CD4-positive, alpha-beta T cell (primary cell): ENCODE results near the gene AHDC1. TPM values are rescaled to one million over a fixed set of nuclear protein-coding genes. Genes with fewer than 3 reads are reported as not detected.

Experiments
- ATAC-seq: fragments of 200-7000 bp; cut with Tn5 transposase; one replicate; pipeline ENCODE4 v1.10.0; 2022; ENCODE audit warnings: mild to moderate bottlenecking; ENCODE audit not compliant: poor library complexity
- CTCF ChIA-PET: fragments of 350-600 bp; sonication (Branson Sonifier 250); formaldehyde crosslinking; loops from one replicate; lab custom pipeline; 2021; ENCODE audit warnings: antibody characterized with exemption, inconsistent platforms; lab: Charles Lee
- POLR2A ChIA-PET: fragments of 350-600 bp; sonication (Branson Sonifier 250); formaldehyde crosslinking; loops from one replicate; lab custom pipeline; 2021; ENCODE audit warnings: antibody characterized with exemption, inconsistent platforms; lab: Charles Lee
- DNase-seq, 14 experiments: peaks; one replicate each; pipeline ENCODE4 v3.0.0-alpha.2; 2013 to 2020; ENCODE audit warnings: mixed read lengths in 2 of 14
- H3K27ac ChIP-seq, 2 donors: one replicate each; pipeline versions ENCODE4 v1.5.1 to v1.7.0; 2013; ENCODE audit warnings: low read length in 2 of 2, low read depth in 1 of 2, mild to moderate bottlenecking in 1 of 2
- H3K27me3 ChIP-seq, 2 experiments: 1 replicate in 1 of 2; 2 replicates in 1 of 2; pipeline versions ENCODE4 v1.6.1 to v1.7.0; 2013; ENCODE audit warnings: low read length in 2 of 2, control low read depth in 1 of 2, mild to moderate bottlenecking in 1 of 2, moderate library complexity in 1 of 2; ENCODE audit not compliant: insufficient read depth in 2 of 2, control insufficient read depth in 1 of 2
- H3K36me3 ChIP-seq: one replicate; pipeline ENCODE4 v1.6.1; 2013; ENCODE audit warnings: low read length, control low read depth; ENCODE audit not compliant: insufficient read depth
- H3K4me1 ChIP-seq: one replicate; pipeline ENCODE4 v1.6.1; 2013; ENCODE audit warnings: low read length, control low read depth; ENCODE audit not compliant: insufficient read depth
- H3K4me3 ChIP-seq: one replicate; pipeline ENCODE4 v1.5.1; 2013; ENCODE audit warnings: mild to moderate bottlenecking, low read length, moderate library complexity
- H3K9me3 ChIP-seq, 2 experiments: 1 replicate in 1 of 2; 2 replicates in 1 of 2; pipeline versions ENCODE4 v1.6.1 to v1.7.0; 2013; ENCODE audit warnings: low read length in 2 of 2, mild to moderate bottlenecking in 2 of 2, control low read depth in 1 of 2, moderate library complexity in 1 of 2; ENCODE audit not compliant: control insufficient read depth in 1 of 2, insufficient read depth in 1 of 2
- H3K27ac Mint-ChIP-seq: one replicate; pipeline ENCODE4 v1.8.0; 2020; ENCODE audit warnings: mixed read lengths
- H3K27me3 Mint-ChIP-seq: one replicate; pipeline ENCODE4 v1.8.0; 2021; ENCODE audit warnings: mixed read lengths
- H3K36me3 Mint-ChIP-seq: one replicate; pipeline ENCODE4 v1.8.0; 2021; ENCODE audit warnings: low read depth, mixed read lengths
- H3K4me1 Mint-ChIP-seq: one replicate; pipeline ENCODE4 v1.8.0; 2021; ENCODE audit warnings: low read depth, mixed read lengths
- H3K4me3 Mint-ChIP-seq: one replicate; pipeline ENCODE4 v1.8.0; 2020; ENCODE audit warnings: mild to moderate bottlenecking, mixed read lengths
- H3K9me3 Mint-ChIP-seq: one replicate; pipeline ENCODE4 v1.8.0; 2020; ENCODE audit warnings: mixed read lengths
- intact Hi-C, 2 experiments: fragments of 100-400 bp; cut with DNase I in 1 of 2; cut with micrococcal nuclease in 1 of 2; formaldehyde crosslinking; loops; one replicate each; pipeline versions ENCODE4 v1.15.1 to v1.9.0; 2023 to 2025; cut with DNase I, micrococcal nuclease
- total RNA-seq, 174 experiments: library from RNA in 2 of 174; stranded (reverse) in 2 of 174; gene quantifications; one replicate each; pipeline ENCODE4 v1.2.3 and lab custom pipeline; 2021 to 2026
- TF ChIP-seq, protein P1 (sequence below): fragments of 200-600 bp; IDR thresholded peaks from one replicate; pipeline ENCODE4 v1.8.0; 2022; ENCODE audit warnings: antibody characterized with exemption, mild to moderate bottlenecking

The AHDC1 gene
- total RNA-seq, 2 experiments from 2014 or later, result 20.8 to 22.9 TPM

DNA sequence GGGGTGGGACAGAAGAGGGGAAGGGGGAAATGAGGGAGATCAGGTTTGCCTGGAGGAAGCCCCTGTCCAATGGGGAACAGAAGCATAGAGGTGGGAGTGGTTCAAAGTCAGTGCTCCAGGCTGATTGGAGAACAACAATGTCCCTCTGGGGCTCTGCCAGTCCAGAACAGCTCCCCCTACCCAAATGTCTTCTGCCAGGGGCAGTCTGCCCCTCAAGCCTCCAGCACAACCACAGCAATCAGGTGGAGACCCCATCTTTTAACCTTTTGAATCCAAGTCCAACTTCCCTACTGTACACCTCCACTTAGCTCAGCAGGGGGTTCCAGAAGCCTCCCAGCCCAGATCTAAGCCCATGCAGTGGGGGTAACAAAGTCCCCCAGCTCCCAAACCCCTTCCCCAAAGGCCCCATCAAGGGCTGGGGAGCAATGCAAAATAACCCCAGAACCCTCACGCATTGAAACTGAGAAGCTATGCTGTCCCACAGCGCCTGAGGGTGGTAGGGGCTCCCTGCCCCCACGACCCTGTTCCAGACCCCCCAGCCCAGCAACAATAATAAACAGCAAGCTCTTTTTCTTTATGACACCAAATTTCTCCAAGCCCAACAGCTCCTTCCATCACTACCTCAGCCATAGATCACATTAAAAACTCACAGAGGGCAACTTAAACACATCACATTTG, 3.3 kb downstream of the AHDC1 start:
- H3K27me3 ChIP-seq, result no peaks in the 10 kb centered on the region
- H3K4me1 Mint-ChIP-seq, result peaks cover 43% of the 10 kb centered on the region
- no peak for ATAC-seq
- H3K4me3 ChIP-seq, result no peak overlapping the region
- DNase-seq, result no peak
- H3K9me3 ChIP-seq, result no peaks in the 10 kb centered on the region
- H3K4me3 Mint-ChIP-seq, result peak overlapping the region; percentile 12
- ChIA-PET CTCF (interaction anchor here (0.6 to 11.0 kb wide), 4 partner anchors 32 to 300 kb away, joined by 3 to 72 read pairs (median 10); no protein-coding TSS in a partner anchor), POLR2A (interaction anchor here (0.7 to 2.1 kb wide), 3 partner anchors 78 to 79 kb away, joined by 3 to 6 read pairs (median 3); no protein-coding TSS in a partner anchor)
- TF ChIP-seq, protein P1, sequence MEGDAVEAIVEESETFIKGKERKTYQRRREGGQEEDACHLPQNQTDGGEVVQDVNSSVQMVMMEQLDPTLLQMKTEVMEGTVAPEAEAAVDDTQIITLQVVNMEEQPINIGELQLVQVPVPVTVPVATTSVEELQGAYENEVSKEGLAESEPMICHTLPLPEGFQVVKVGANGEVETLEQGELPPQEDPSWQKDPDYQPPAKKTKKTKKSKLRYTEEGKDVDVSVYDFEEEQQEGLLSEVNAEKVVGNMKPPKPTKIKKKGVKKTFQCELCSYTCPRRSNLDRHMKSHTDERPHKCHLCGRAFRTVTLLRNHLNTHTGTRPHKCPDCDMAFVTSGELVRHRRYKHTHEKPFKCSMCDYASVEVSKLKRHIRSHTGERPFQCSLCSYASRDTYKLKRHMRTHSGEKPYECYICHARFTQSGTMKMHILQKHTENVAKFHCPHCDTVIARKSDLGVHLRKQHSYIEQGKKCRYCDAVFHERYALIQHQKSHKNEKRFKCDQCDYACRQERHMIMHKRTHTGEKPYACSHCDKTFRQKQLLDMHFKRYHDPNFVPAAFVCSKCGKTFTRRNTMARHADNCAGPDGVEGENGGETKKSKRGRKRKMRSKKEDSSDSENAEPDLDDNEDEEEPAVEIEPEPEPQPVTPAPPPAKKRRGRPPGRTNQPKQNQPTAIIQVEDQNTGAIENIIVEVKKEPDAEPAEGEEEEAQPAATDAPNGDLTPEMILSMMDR, result no peak
- H3K36me3 ChIP-seq, result no peaks in the 10 kb centered on the region
- H3K27me3 Mint-ChIP-seq, result no peaks in the 10 kb centered on the region
- H3K9me3 Mint-ChIP-seq, result no peaks in the 10 kb centered on the region
- H3K27ac Mint-ChIP-seq, result peak overlapping the region; percentile 28
- H3K27ac ChIP-seq, result no peak overlapping the region
- intact Hi-C loops, result no loop called here
- H3K4me1 ChIP-seq, result peaks cover 80% of the 10 kb centered on the region
- H3K36me3 Mint-ChIP-seq, result peaks cover 8% of the 10 kb centered on the region

DNA sequence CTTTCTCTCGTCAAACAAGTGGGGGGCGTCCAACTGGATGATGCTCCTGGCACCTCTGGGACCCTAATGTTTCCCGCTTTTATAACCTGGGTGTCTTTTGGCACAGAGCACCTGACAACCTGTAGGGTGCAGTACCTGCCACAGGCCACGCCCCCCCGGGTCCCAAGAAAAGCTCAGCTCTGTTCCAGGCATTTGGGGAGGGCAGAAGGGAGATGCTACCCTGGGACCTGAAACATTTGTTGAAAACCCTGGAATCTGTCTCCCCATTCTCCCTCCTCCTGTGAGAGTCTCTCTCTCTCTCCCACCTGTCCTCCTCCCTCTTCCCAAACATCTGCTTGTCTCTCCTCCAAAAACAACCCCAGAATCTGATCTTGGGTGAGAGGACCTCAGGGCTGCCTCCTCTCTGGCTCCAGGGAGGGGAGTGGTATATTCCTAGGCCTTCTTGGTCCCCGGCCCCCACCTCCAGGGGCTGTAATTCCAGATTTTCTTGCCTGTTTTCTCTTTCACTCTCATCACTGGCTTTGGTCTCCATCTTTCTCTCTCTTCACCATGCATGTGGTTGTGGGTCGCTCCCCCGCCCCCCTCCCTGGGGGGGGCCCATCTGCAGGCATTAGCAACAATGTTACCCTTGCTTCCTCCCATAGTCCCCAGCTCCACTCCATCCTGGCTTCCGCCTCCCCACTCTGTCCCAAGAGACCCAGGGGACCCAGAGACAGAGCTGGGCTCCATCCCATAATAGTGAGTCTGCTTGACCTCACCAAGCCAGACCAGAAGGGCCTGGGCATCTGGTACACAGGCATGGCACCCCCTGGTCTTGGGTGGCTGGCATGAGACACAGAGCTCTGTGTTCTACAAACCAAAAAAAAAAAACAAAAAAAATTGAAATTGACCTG, 4.1 kb downstream of the AHDC1 start:
- ChIA-PET POLR2A (interaction anchor here (0.7 kb wide), 1 partner anchor 77 kb away, joined by 3 read pairs; no protein-coding TSS in a partner anchor), CTCF (interaction anchor here (0.6 to 11.0 kb wide), 4 partner anchors 9 to 205 kb away, joined by 3 to 72 read pairs (median 10); no protein-coding TSS in a partner anchor)
- Histone ChIP-seq H3K27me3 (no peaks in the 10 kb centered on the region), H3K9me3 (no peaks in the 10 kb centered on the region), H3K4me3 (no peak overlapping the region), H3K36me3 (no peaks in the 10 kb centered on the region), H3K27ac (no peak overlapping the region), H3K4me1 (peaks cover 82% of the 10 kb centered on the region)
- Mint-ChIP-seq H3K4me1 (peaks cover 37% of the 10 kb centered on the region), H3K9me3 (no peaks in the 10 kb centered on the region), H3K27ac (peak overlapping the region; percentile 28), H3K36me3 (peaks cover 8% of the 10 kb centered on the region), H3K27me3 (no peaks in the 10 kb centered on the region), H3K4me3 (peak overlapping the region; percentile 12)
- TF ChIP-seq, protein P1, result no peak
- DNase-seq, result no peak
- intact Hi-C loops, result no loop called here
- ATAC-seq, result no peak

DNA sequence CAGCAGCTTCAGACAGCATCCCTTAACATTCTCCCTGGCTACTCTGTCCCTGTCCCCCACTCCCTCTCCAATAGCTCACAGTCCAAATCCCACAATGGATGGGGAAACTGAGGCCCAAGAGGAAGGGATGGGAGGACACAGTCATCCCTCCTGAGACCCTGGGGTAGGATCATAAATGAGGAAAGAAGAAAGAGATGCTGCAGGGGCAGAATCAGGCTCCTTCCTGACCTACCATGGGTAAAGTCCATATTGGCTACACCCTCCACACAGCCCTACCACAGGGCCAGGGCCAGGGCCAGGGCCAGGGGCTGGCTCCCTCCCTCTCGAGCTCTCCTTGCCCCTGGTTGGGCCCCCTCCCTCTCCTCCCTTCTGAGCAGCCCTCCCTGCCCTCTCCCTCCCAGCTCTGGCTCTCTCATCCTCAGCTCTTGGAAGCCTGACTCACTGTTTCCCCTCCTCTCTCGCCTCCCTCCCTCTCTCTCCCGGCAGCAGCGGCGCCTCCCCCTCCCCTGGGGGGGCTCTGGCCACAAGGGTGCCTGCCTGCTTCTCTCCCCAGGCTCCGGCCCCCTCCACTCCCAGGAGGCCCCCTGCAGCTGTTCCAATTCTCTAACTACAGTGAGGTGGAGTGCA, 4.9 kb downstream of the AHDC1 start:
- H3K4me1 ChIP-seq, result peaks cover 80% of the 10 kb centered on the region
- H3K4me1 Mint-ChIP-seq, result peaks cover 31% of the 10 kb centered on the region
- no peak overlapping the region for H3K4me3 ChIP-seq
- intact Hi-C loops, result no loop called here
- DNase-seq, result peak in 4 of 14 experiments; percentile 18 to 51 (median 42)
- H3K36me3 Mint-ChIP-seq, result peaks cover 4% of the 10 kb centered on the region
- H3K27me3 Mint-ChIP-seq, result no peaks in the 10 kb centered on the region
- ATAC-seq, result no peak
- H3K9me3 ChIP-seq, result no peaks in the 10 kb centered on the region
- TF ChIP-seq, protein P1, result no peak
- no peak overlapping the region for H3K27ac Mint-ChIP-seq
- no peak overlapping the region for H3K27ac ChIP-seq
- no peaks in the 10 kb centered on the region for H3K27me3 ChIP-seq
- no peak overlapping the region for H3K4me3 Mint-ChIP-seq
- H3K9me3 Mint-ChIP-seq, result no peaks in the 10 kb centered on the region
- POLR2A ChIA-PET, result no interaction called here
- no peaks in the 10 kb centered on the region for H3K36me3 ChIP-seq
- CTCF ChIA-PET, result interaction anchor here (0.7 to 11.0 kb wide), 2 partner anchors 30 to 42 kb away, joined by 3 to 72 read pairs; no protein-coding TSS in a partner anchor
